A549 (cell line): ENCODE measurements around the gene ACBD4. TPM values are rescaled to one million over a fixed set of nuclear protein-coding genes. Genes with fewer than 3 reads are reported as not detected.

Experiments used
- ATAC-seq, 2 experiments: fragments of 200-7000 bp in 1 of 2; fragments of >200 bp in 1 of 2; cut with Nextera tagmentation in 1 of 2; cut with Tn5 transposase in 1 of 2; 3 replicates each; pipeline versions ENCODE4 v1.8.0 to v1.9.1; 2018 to 2020; ENCODE audit warnings: mild to moderate bottlenecking in 1 of 2, moderate library complexity in 1 of 2
- CTCF ChIA-PET: fragments of 300-600 bp; sonication (Branson Sonifier 250); formaldehyde crosslinking; extraction: SDS; loops from one replicate; lab custom pipeline; 2021; ENCODE audit warnings: antibody characterized with exemption, inconsistent platforms; lab: Yijun Ruan, JAX
- POLR2A ChIA-PET: fragments of 350-600 bp; formaldehyde crosslinking; extraction: SDS; loops from one replicate; lab custom pipeline; 2021; ENCODE audit warnings: antibody characterized with exemption, inconsistent platforms; lab: Yijun Ruan, JAX
- DNase-seq, 2 experiments: peaks; one replicate each; pipeline versions ENCODE4 v3.0.0 to v3.0.0-alpha.2; 2011 to 2016; ENCODE audit warnings: low read depth in 1 of 2, low spot score in 1 of 2
- FAIRE-seq: peaks from 2 replicates; lab custom pipeline; 2011; peaks lifted over from hg19 to GRCh38; lab: Jason Lieb, UNC
- H3K27ac ChIP-seq, 2 experiments: fragments of >200 bp; sonication (Bioruptor Twin); formaldehyde crosslinking; 3 replicates each; pipeline ENCODE4 v1.5.1; 2016 to 2017
- H3K4me1 ChIP-seq: fragments of >200 bp; sonication (Bioruptor Twin); formaldehyde crosslinking; 3 replicates; pipeline ENCODE4 v1.6.1; 2016
- H3K4me2 ChIP-seq: fragments of >200 bp; sonication (Bioruptor Twin); formaldehyde crosslinking; 3 replicates; pipeline ENCODE4 v1.6.1; 2016
- H3K4me3 ChIP-seq: fragments of >200 bp; sonication (Bioruptor Twin); formaldehyde crosslinking; 3 replicates; pipeline ENCODE4 v1.5.1; 2016
- H3K9me3 ChIP-seq: fragments of >200 bp; sonication (Bioruptor Twin); formaldehyde crosslinking; 3 replicates; pipeline ENCODE4 v1.6.1; 2016
- CBX8 ChIP-seq: fragments of 200-600 bp; sonication (generic); IDR thresholded peaks from 2 replicates; pipeline ENCODE4 v1.6.1; 2016
- CHD2 ChIP-seq: fragments of 150-350 bp; IDR thresholded peaks from 2 replicates; pipeline ENCODE4 v1.6.1; 2014; ENCODE audit warnings: low read length; ENCODE audit not compliant: partially characterized antibody
- CTCF ChIP-seq: fragments of >200 bp; sonication (Bioruptor Twin); formaldehyde crosslinking; IDR thresholded peaks from 3 replicates; pipeline ENCODE4 v1.5.1; 2016
- ESRRA ChIP-seq: fragments of 150-350 bp; IDR thresholded peaks from 2 replicates; pipeline ENCODE4 v1.6.1; 2014; ENCODE audit warnings: mild to moderate bottlenecking, low read length, borderline replicate concordance
- GATA3 ChIP-seq: IDR thresholded peaks from 2 replicates; pipeline ENCODE4 v1.6.1; 2012; ENCODE audit warnings: borderline replicate concordance
- HMGXB4 ChIP-seq: fragments of 250-450 bp; sonication (Bioruptor Pico); IDR thresholded peaks from 2 replicates; pipeline ENCODE4 v1.5.0; 2021; ENCODE audit warnings: mild to moderate bottlenecking, moderate library complexity, borderline replicate concordance
- HOXA7 ChIP-seq: fragments of 250-450 bp; sonication (Bioruptor Pico); IDR thresholded peaks from 2 replicates; pipeline ENCODE4 v1.5.0; 2020; ENCODE audit warnings: mild to moderate bottlenecking, moderate library complexity
- HOXB13 ChIP-seq: fragments of 250-450 bp; sonication (Bioruptor Pico); IDR thresholded peaks from 2 replicates; pipeline ENCODE4 v1.5.0; 2020; ENCODE audit warnings: low read depth, mild to moderate bottlenecking, moderate library complexity
- HOXB5 ChIP-seq: fragments of 250-450 bp; sonication (Bioruptor Pico); IDR thresholded peaks from 2 replicates; pipeline ENCODE4 v1.5.0; 2020; ENCODE audit warnings: mild to moderate bottlenecking, moderate library complexity
- JUN ChIP-seq, 2 experiments: fragments of >200 bp; sonication (Bioruptor Twin); formaldehyde crosslinking; IDR thresholded peaks; 2 replicates in 1 of 2; 3 replicates in 1 of 2; pipeline ENCODE4 v1.6.1; 2016 to 2017
- MAZ ChIP-seq: fragments of 150-350 bp; IDR thresholded peaks from 2 replicates; pipeline ENCODE4 v1.6.1; 2014; ENCODE audit warnings: antibody characterized with exemption, low read depth, low read length, borderline replicate concordance
- NFE2L2 ChIP-seq: fragments of 150-350 bp; conservative IDR thresholded peaks from 2 replicates; pipeline ENCODE4 v1.6.1; 2014; ENCODE audit warnings: low read length
- NPAS2 ChIP-seq: fragments of 250-450 bp; sonication (Bioruptor Pico); IDR thresholded peaks from 2 replicates; pipeline ENCODE4 v1.8.0; 2022; ENCODE audit warnings: mild to moderate bottlenecking, moderate library complexity, borderline replicate concordance
- POLR2A ChIP-seq: IDR thresholded peaks from 2 replicates; pipeline ENCODE4 v1.6.1; 2012; ENCODE audit warnings: mild to moderate bottlenecking, low read length
- POLR2AphosphoS2 ChIP-seq: conservative IDR thresholded peaks from 2 replicates; pipeline ENCODE4 v1.6.1; 2012; ENCODE audit warnings: low read length, improper control_type of control experiment, inconsistent platforms
- REST ChIP-seq: fragments of 200-600 bp; sonication (generic); IDR thresholded peaks from 2 replicates; pipeline ENCODE4 v1.6.1; 2016; ENCODE audit warnings: antibody characterized with exemption, mild to moderate bottlenecking, moderate library complexity
- RFX5 ChIP-seq: fragments of 450-650 bp; IDR thresholded peaks from 2 replicates; pipeline ENCODE4 v1.7.1; 2014; ENCODE audit warnings: antibody characterized with exemption, mild to moderate bottlenecking, moderate library complexity
- SMC3 ChIP-seq: fragments of >200 bp; sonication (Bioruptor Twin); formaldehyde crosslinking; IDR thresholded peaks from 3 replicates; pipeline ENCODE4 v1.6.1; 2018; ENCODE audit warnings: inconsistent platforms
- USF2 ChIP-seq: fragments of 450-650 bp; IDR thresholded peaks from 2 replicates; pipeline ENCODE4 v1.6.1; 2014; ENCODE audit warnings: antibody characterized with exemption
- ZFP36 ChIP-seq: fragments of 450-650 bp; IDR thresholded peaks from 2 replicates; pipeline ENCODE4 v1.6.1; 2014; ENCODE audit warnings: borderline replicate concordance; ENCODE audit not compliant: partially characterized antibody
- ZNF302 ChIP-seq: fragments of 250-450 bp; sonication (Bioruptor Pico); IDR thresholded peaks from 2 replicates; pipeline ENCODE4 v1.9.0; 2021; ENCODE audit warnings: inconsistent platforms, mild to moderate bottlenecking, moderate library complexity
- ZSCAN20 ChIP-seq: fragments of 250-450 bp; sonication (Bioruptor Pico); IDR thresholded peaks from 2 replicates; pipeline ENCODE4 v1.8.0; 2022; ENCODE audit warnings: mild to moderate bottlenecking, moderate library complexity
- WGBS: methylation state at CpG from one replicate; pipeline ENCODE4 v1.1.6; 2017; ENCODE audit errors: missing lambda C conversion rate; 5-methylcytosine and 5-hydroxymethylcytosine counted together
- polyA plus RNA-seq, 4 experiments: library from polyadenylated mRNA; depleted of rRNA in 3 of 4; stranded (reverse); fragments of >200 nt; fragmentation: RNase III in 1 of 4; extraction: RNeasy Plus Mini Kit Qiagen cat#74134 plus additional on column Dnase treatment in 1 of 4; gene quantifications; 2 replicates in 3 of 4; 3 replicates in 1 of 4; pipeline ENCODE4 v1.2.3, GENCODE V29; 2011 to 2017
- TF ChIP-seq, protein P1 (sequence below): IDR thresholded peaks from 2 replicates; pipeline ENCODE4 v1.6.1; 2012; ENCODE audit warnings: low read depth, borderline replicate concordance
- TF ChIP-seq, protein P2 (sequence below): fragments of >200 bp; sonication (Bioruptor Twin); formaldehyde crosslinking; IDR thresholded peaks from 2 replicates; pipeline ENCODE4 v1.6.1; 2016
- TF ChIP-seq, protein P3 (sequence below): IDR thresholded peaks from 2 replicates; pipeline ENCODE4 v1.6.1; 2012

Gene ACBD4
- polyA plus RNA-seq, 2 of the 4 experiments (the other 2 are of a cell fraction): 11.4 to 13.7 TPM

DNA sequence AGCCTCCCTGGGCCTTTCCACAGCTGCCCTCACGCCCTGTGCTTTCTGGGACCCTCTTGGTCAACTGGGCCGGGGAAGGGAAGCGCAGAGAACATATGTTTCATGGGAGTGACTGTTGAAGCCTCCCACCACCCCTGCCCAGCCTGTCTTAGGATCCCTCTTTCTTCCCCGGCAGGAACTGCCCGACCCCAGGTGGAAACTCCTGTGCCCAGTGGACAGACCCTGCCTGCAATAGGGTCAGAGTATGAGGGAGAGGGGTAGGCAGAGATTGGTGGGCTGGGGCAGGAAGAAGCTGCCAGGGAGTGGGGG, 36.7 kb downstream of the ACBD4 start:
- peak overlapping the region; percentile 96 to 100 for H3K27ac ChIP-seq
- CTCF ChIA-PET: interaction anchor here (1.0 to 43.5 kb wide), 9 partner anchors 11 to 122 kb away, joined by 3 to 2147 read pairs (median 26); partner anchors contain the start of genes ACBD4, FMNL1, HEXIM1 and HEXIM2
- POLR2A ChIA-PET: interaction anchor here (0.6 to 7.6 kb wide), 16 partner anchors 10 to 302 kb away, joined by 3 to 371 read pairs (median 6); partner anchors contain the start of genes ACBD4, HEXIM1 and HEXIM2
- FAIRE-seq: no peak
- peak; percentile 32 to 40 for ATAC-seq
- no peak for TF ChIP-seq SMC3
- no peak for TF ChIP-seq ZSCAN20 (CRISPR knock-in tag)
- no peak for TF ChIP-seq RFX5
- no peak for TF ChIP-seq NPAS2 (CRISPR knock-in tag)
- TF ChIP-seq GATA3: no peak
- TF ChIP-seq, protein P1, sequence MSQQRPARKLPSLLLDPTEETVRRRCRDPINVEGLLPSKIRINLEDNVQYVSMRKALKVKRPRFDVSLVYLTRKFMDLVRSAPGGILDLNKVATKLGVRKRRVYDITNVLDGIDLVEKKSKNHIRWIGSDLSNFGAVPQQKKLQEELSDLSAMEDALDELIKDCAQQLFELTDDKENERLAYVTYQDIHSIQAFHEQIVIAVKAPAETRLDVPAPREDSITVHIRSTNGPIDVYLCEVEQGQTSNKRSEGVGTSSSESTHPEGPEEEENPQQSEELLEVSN: no peak
- TF ChIP-seq, protein P2, sequence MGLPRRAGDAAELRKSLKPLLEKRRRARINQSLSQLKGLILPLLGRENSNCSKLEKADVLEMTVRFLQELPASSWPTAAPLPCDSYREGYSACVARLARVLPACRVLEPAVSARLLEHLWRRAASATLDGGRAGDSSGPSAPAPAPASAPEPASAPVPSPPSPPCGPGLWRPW: no peak
- peak; percentile 11 for TF ChIP-seq CHD2
- no peak for TF ChIP-seq NFE2L2
- TF ChIP-seq HOXB5 (CRISPR knock-in tag): 0 out of 2 replicates have a peak, but pooled peaks have one; percentile 8
- TF ChIP-seq, protein P3, sequence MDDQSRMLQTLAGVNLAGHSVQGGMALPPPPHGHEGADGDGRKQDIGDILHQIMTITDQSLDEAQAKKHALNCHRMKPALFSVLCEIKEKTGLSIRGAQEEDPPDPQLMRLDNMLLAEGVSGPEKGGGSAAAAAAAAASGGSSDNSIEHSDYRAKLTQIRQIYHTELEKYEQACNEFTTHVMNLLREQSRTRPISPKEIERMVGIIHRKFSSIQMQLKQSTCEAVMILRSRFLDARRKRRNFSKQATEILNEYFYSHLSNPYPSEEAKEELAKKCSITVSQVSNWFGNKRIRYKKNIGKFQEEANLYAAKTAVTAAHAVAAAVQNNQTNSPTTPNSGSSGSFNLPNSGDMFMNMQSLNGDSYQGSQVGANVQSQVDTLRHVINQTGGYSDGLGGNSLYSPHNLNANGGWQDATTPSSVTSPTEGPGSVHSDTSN: 0 out of 2 replicates have a peak, but pooled peaks have one; percentile 21
- TF ChIP-seq, all 56 proteins: peak for 3
- WGBS: 3% methylated on average over 5 of the region's 5 CpGs
- DNase-seq: no peak
- peaks cover 76% of the 10 kb centered on the region for H3K4me1 ChIP-seq
- H3K4me2 ChIP-seq: peak overlapping the region; percentile 95
- no peaks in the 10 kb centered on the region for H3K9me3 ChIP-seq
- peak overlapping the region; percentile 36 for H3K4me3 ChIP-seq

- Histone ChIP-seq H3K27ac (peak overlapping the region; percentile 96 to 100), H3K9me3 (no peaks in the 10 kb centered on the region), H3K4me3 (peak overlapping the region; percentile 36), H3K4me1 (peaks cover 79% of the 10 kb centered on the region), H3K4me2 (peak overlapping the region; percentile 95)
- ChIA-PET POLR2A (interaction anchor here (0.6 to 7.6 kb wide), 21 partner anchors 10 to 303 kb away, joined by 3 to 371 read pairs (median 5); partner anchors contain the start of genes ACBD4, HEXIM1 and HEXIM2), CTCF (interaction anchor here (1.0 to 43.5 kb wide), 12 partner anchors 11 to 309 kb away, joined by 3 to 2147 read pairs (median 4); partner anchors contain the start of genes ACBD4, FMNL1, HEXIM1 and HEXIM2)
- WGBS: 3% methylated on average over 10 of the region's 10 CpGs
- peak; percentile 73 to 79 for ATAC-seq
- peak; percentile 96 for FAIRE-seq
- DNase-seq: peak; percentile 90 to 99
- no peak for TF ChIP-seq POLR2AphosphoS2
- peak; percentile 46 for TF ChIP-seq POLR2A
- TF ChIP-seq ZFP36: no peak
- TF ChIP-seq CBX8: no peak
- no peak for TF ChIP-seq HMGXB4 (CRISPR knock-in tag)
- TF ChIP-seq HOXB13 (CRISPR knock-in tag): peak; percentile 74; the same call in 1 of the 2 replicates
- TF ChIP-seq MAZ: peak; percentile 98
- peak; percentile 53 for TF ChIP-seq CHD2
- 0 out of 3 replicates have a peak, but pooled peaks have one; percentile 24 for TF ChIP-seq CTCF
- TF ChIP-seq HOXA7: no peak
- no peak for TF ChIP-seq ZNF302 (CRISPR knock-in tag)
- TF ChIP-seq JUN (IDR thresholded peaks at IDR 0.05): peak; percentile 92 to 98
- TF ChIP-seq REST: no peak
- no peak for TF ChIP-seq NFE2L2
- no peak for TF ChIP-seq ESRRA
- no peak for TF ChIP-seq USF2
These were observed 37.2 kb downstream of the ACBD4 start for GRCh38 chr17:45172541-45173286.
